ENCODE data around the gene WLS.

Gene WLS

GRCh38 chr1:68081775-68082283 lies 150.5 kb downstream of the WLS start:
- DNase-seq (ENCODE audit: low spot score): no peak

- DNase-seq (ENCODE audit: low spot score): no peak
These were observed 153.7 kb downstream of the WLS start for GRCh38 chr1:68078647-68079046.
